Fibroblast of lung (primary cell): Measurements from ENCODE around the gene MTARC1.

Experiments
- CTCF ChIP-seq, 2 donors: IDR thresholded peaks in 1 of 2; conservative IDR thresholded peaks in 1 of 2; 1 replicate in 1 of 2; 2 replicates in 1 of 2; pipeline ENCODE4 v1.5.1; 2011 to 2012; ENCODE audit warnings: low read length in 2 of 2, control low read depth in 1 of 2, inconsistent platforms in 1 of 2, low read depth in 1 of 2, mild to moderate bottlenecking in 1 of 2
- EZH2 ChIP-seq: IDR thresholded peaks from 2 replicates; pipeline ENCODE4 v1.5.1; 2012; ENCODE audit warnings: low read length, control low read depth, mild to moderate bottlenecking; ENCODE audit errors: missing control alignments

GRCh38 chr1:220827445-220828178 lies 40.9 kb downstream of the MTARC1 start:
- TF ChIP-seq CTCF (conservative IDR thresholded peaks at IDR 0.05 in 1 of 2, IDR thresholded peaks at IDR 0.05 in 1 of 2; ENCODE audit: low read depth in 1 of 2, low read length in 2 of 2) = no peak
- no peak for TF ChIP-seq EZH2
